Measurements from ENCODE around the gene CLEC4E.
"Not testable (repeated sequence)": the region's sequence is repeated elsewhere in the genome, so short reads cannot be mapped to it uniquely, and the experiment has no call there.

The CLEC4E gene

GRCh38 chr12:8537820-8538219, 2.9 kb downstream of the CLEC4E start:
- not testable (repeated sequence) for DNase-seq (ENCODE audit: low spot score)

- no peak for DNase-seq (ENCODE audit: low spot score)
Measured at GRCh38 chr12:8532045-8532444, 8.7 kb downstream of the CLEC4E start.

- DNase-seq (ENCODE audit: low spot score), result no peak
Measured at GRCh38 chr12:8527250-8528130, 13.2 kb downstream of the CLEC4E start.

- no peak for DNase-seq (ENCODE audit: low spot score)
Measured at GRCh38 chr12:8519171-8519570, 21.5 kb downstream of the CLEC4E start.

- DNase-seq (ENCODE audit: low spot score), result no peak
Measured at GRCh38 chr12:8517971-8518370, 22.7 kb downstream of the CLEC4E start.

GRCh38 chr12:8513256-8513655, 27.4 kb downstream of the CLEC4E start, which contains the start of gene CLEC4D:
CLEC4D (plus strand) TSS chr12:8513503; CDS start chr12:8513733, 230 bp downstream.
- no peak for DNase-seq (ENCODE audit: low spot score)

- DNase-seq (ENCODE audit: low spot score), result no peak
Measured at GRCh38 chr12:8508910-8509841, 31.5 kb downstream of the CLEC4E start.

GRCh38 chr12:8508223-8508622, 32.5 kb downstream of the CLEC4E start:
- no peak for DNase-seq (ENCODE audit: low spot score)

- DNase-seq (ENCODE audit: low spot score), result no peak
Measured at GRCh38 chr12:8507596-8507995, 33.1 kb downstream of the CLEC4E start.

- DNase-seq (ENCODE audit: low spot score), result no peak
Measured at GRCh38 chr12:8504351-8504750, 36.4 kb downstream of the CLEC4E start.

- DNase-seq (ENCODE audit: low spot score), result no peak
Measured at GRCh38 chr12:8501720-8502119, 39.0 kb downstream of the CLEC4E start.

GRCh38 chr12:8499616-8500015, 41.1 kb downstream of the CLEC4E start:
- no peak for DNase-seq (ENCODE audit: low spot score)

- not testable (repeated sequence) for DNase-seq (ENCODE audit: low spot score)
Measured at GRCh38 chr12:8496074-8496473, 44.6 kb downstream of the CLEC4E start.

GRCh38 chr12:8495671-8496070, 45.0 kb downstream of the CLEC4E start:
- DNase-seq (ENCODE audit: low spot score), result not testable (repeated sequence)

- no peak for DNase-seq (ENCODE audit: low spot score)
Measured at GRCh38 chr12:8493084-8493483, 47.6 kb downstream of the CLEC4E start.

- DNase-seq (ENCODE audit: low spot score), result no peak
Measured at GRCh38 chr12:8491646-8492530, 48.8 kb downstream of the CLEC4E start.

All from hematopoietic multipotent progenitor cell treated with erythropoietin and hydrocortisone succinate and interleukin-3 and kit ligand, for 17 days (in vitro differentiated cells).